Type B pancreatic cell (in vitro differentiated cells): Measurements from ENCODE around the gene TMEM219. TPM values are rescaled to one million over a fixed set of nuclear protein-coding genes. Genes with fewer than 3 reads are reported as not detected.

Experiments used
- DNase-seq: peaks from one replicate; pipeline ENCODE4 v3.0.0; 2021; ENCODE audit warnings: mixed read lengths; ENCODE audit not compliant: unreplicated experiment; ENCODE audit errors: extremely low spot score
- H3K27ac Mint-ChIP-seq: 2 replicates; pipeline ENCODE4 v1.8.0; 2021; ENCODE audit warnings: mild to moderate bottlenecking, mixed read lengths
- H3K27me3 Mint-ChIP-seq: 2 replicates; pipeline ENCODE4 v1.8.0; 2021; ENCODE audit warnings: mixed read lengths
- H3K36me3 Mint-ChIP-seq: 2 replicates; pipeline ENCODE4 v1.8.0; 2021; ENCODE audit warnings: mixed read lengths
- H3K4me1 Mint-ChIP-seq: one replicate; pipeline ENCODE4 v1.8.0; 2021; ENCODE audit warnings: mixed read lengths; ENCODE audit not compliant: unreplicated experiment
- H3K4me3 Mint-ChIP-seq: 2 replicates; pipeline ENCODE4 v1.8.0; 2021; ENCODE audit warnings: mild to moderate bottlenecking, mixed read lengths
- H3K9me3 Mint-ChIP-seq: 2 replicates; pipeline ENCODE4 v1.8.0; 2021; ENCODE audit warnings: mixed read lengths
- total RNA-seq: library from RNA; stranded (reverse); gene quantifications from 2 replicates; pipeline ENCODE4 v1.2.1, GENCODE V29; 2021; ENCODE audit warnings: low replicate concordance
- TF ChIP-seq, protein P1 (sequence below): fragments of 200-600 bp; sonication (generic); conservative IDR thresholded peaks from 2 replicates; pipeline ENCODE4 v1.5.0; 2021; ENCODE audit warnings: antibody characterized with exemption, mild to moderate bottlenecking

TMEM219 gene
- total RNA-seq, 1 donor from 2014 or later = 72.4 TPM

DNA sequence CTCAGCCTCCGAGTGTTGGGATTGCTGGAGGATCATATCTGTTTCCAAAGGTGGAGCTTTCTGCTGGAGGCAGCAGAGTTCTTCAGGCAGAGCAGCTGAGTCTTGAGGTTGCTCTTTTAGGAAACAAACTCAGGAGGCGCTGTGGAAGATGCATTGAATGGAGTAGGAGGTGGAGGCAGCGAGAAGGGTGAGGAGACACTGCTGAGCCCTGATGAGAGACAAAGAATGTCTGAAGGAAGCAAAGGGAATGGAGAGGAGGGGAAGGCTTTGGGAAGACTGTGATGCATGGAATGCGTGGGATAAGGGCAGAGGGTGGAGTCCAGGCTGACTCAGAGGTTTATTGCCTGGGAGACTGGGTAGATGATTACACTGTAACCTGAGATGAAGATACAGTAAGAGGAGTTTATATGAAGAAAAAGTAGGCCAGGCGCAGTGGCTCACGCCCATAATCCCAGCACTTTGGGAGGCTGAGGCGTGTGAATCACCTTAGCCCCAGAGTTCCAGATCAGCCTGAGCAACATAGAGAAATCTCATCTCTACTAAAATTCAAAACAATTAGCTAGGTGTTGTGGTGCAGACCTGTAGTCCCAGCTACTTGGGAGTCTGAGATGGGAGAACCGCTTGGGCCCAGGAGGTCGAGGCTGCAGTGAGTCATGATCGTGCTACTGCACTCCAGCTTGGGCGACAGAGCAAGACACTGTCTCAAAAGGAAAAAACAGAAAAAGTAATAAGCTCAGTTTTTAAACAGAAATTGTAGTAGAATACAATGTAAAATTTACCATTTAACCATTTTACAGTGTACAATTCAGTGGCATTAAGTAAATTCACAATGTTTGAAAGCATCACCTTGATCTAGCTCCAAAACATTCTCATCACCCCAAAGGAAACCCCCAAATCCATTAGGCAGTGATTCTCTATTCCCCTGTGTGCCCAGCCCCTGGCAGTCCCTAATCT lies 17.8 kb upstream of the TMEM219 start:
- no peak for DNase-seq
- H3K4me3 Mint-ChIP-seq = peak overlapping the region; percentile 41

DNA sequence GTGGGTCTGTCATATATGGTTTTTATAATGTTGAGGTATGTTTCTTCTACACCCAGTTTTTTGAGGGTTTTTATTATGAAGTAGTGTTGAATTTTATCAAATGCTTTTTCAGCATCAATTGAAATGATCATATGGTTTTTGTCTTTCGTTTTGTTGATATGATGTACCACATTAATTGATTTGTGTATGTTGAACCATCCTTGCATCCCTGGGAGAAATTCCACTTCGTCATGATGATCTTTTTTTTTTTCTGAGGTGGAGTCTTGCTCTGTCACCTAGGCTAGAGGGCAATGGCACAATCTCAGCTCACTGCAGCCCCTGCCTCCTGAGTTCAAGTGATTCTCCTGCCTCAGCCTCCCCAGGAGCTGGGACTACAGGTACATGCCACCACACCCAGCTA lies 14.0 kb upstream of the TMEM219 start:
- Mint-ChIP-seq H3K36me3 (no peaks in the 10 kb centered on the region), H3K27me3 (no peaks in the 10 kb centered on the region), H3K4me1 (peaks cover 15% of the 10 kb centered on the region), H3K4me3 (no peak overlapping the region), H3K27ac (no peak overlapping the region), H3K9me3 (no peaks in the 10 kb centered on the region)
- no peak for DNase-seq
- TF ChIP-seq, protein P1, sequence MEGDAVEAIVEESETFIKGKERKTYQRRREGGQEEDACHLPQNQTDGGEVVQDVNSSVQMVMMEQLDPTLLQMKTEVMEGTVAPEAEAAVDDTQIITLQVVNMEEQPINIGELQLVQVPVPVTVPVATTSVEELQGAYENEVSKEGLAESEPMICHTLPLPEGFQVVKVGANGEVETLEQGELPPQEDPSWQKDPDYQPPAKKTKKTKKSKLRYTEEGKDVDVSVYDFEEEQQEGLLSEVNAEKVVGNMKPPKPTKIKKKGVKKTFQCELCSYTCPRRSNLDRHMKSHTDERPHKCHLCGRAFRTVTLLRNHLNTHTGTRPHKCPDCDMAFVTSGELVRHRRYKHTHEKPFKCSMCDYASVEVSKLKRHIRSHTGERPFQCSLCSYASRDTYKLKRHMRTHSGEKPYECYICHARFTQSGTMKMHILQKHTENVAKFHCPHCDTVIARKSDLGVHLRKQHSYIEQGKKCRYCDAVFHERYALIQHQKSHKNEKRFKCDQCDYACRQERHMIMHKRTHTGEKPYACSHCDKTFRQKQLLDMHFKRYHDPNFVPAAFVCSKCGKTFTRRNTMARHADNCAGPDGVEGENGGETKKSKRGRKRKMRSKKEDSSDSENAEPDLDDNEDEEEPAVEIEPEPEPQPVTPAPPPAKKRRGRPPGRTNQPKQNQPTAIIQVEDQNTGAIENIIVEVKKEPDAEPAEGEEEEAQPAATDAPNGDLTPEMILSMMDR = no peak

More for the DNA sequence above, 17.8 kb upstream of the TMEM219 start:
- H3K4me1 Mint-ChIP-seq = peaks cover 19% of the 10 kb centered on the region
- TF ChIP-seq, protein P1 = no peak
- H3K9me3 Mint-ChIP-seq = no peaks in the 10 kb centered on the region
- H3K27me3 Mint-ChIP-seq = no peaks in the 10 kb centered on the region
- H3K27ac Mint-ChIP-seq = peak overlapping the region; percentile 85
- H3K36me3 Mint-ChIP-seq = no peaks in the 10 kb centered on the region

DNA sequence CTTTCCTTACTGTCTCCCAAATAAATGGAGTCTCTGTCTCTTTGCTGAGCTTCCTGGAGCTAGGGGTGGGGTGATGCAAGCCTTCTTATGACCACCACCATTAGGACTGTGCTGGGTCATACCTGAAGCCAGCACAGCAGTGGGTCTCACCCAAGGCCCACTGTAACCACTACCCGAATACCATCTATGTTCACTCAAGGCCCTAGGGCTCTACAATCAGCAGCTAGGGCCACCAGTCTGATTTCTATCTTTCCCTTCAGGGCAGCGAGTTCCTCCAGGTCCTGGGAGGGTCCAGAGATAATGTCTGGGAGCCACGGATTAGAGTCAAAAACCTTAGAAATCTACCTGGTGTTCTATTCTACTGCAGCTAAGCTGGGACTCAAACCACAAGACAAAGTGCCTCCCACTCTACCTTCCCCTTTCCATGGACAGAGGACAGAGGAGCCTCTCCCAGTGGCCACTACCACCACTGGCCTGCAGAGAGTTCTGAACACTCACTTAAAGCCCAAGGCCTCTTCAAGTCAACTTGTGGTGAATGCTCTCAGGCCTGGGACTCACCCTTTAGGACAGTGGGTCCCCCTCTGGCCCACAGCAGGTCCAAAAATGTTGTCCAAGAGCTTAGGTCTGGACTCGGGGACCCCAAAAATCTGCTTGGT lies 10.9 kb upstream of the TMEM219 start:
- no peaks in the 10 kb centered on the region for H3K4me1 Mint-ChIP-seq
- no peak overlapping the region for H3K27ac Mint-ChIP-seq
- H3K4me3 Mint-ChIP-seq = no peak overlapping the region
- no peak for DNase-seq
- H3K9me3 Mint-ChIP-seq = no peaks in the 10 kb centered on the region
- no peaks in the 10 kb centered on the region for H3K36me3 Mint-ChIP-seq
- TF ChIP-seq, protein P1 = no peak
- H3K27me3 Mint-ChIP-seq = no peaks in the 10 kb centered on the region

DNA sequence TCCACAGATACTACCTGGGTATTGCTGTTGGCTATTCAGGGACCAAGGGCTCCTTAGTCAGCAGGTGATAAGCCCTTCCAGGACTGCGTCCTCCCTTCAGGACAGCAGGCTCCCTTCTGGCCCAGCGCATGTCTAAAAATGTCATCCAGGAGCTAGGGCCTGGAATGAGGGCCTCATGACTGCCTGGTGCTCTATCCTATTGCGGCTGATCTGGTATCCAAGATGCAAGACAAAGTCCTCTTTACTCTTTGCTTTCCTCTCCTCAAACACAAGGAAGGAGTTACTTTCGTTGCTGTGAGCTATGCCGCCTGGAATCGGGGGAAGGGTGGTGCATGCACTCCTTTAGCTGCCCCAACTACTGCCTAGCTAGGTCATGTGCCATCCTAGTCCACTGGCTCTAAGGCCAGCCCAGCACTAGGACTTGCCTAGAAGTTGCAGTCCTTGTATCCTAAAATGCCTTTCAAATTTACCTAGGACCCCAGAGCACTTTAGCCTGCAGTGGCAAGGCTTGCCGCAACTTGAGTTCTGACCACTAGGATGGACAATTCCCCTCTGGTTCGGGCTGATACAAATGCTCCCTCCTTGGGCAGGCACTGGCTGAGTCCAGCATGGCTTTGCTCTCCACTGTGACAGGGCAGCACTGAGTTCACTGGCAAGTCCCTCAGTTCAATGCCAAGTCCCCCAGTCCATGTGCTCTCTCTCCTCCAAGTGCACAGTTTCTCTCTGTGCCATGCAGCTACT lies 10.1 kb upstream of the TMEM219 start:
- Mint-ChIP-seq H3K4me3 (no peak overlapping the region), H3K27me3 (no peaks in the 10 kb centered on the region), H3K9me3 (no peaks in the 10 kb centered on the region), H3K27ac (no peak overlapping the region), H3K36me3 (no peaks in the 10 kb centered on the region), H3K4me1 (no peaks in the 10 kb centered on the region)
- TF ChIP-seq, protein P1 = peak; percentile 42
- DNase-seq = no peak

DNA sequence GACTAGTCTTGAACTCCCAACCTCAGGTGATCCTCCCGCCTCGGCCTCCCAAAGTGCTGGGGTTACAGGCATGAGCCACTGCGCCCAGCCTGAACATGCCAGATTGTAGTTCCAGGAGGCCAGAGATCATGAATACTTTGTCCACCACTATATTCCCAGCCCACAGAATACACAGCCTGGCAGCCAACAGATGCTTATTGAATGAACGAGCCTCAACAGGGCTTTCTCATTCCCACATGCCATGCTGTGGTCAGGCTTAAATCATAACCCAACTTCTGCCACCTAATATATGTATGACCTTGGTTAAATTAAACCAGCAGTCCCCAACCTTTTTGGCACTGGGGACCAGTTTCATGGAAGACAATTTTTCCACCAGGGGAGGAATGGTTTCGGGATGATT lies 3.1 kb upstream of the TMEM219 start:
- Mint-ChIP-seq H3K27ac (no peak overlapping the region), H3K36me3 (no peaks in the 10 kb centered on the region), H3K27me3 (no peaks in the 10 kb centered on the region), H3K4me1 (peaks cover 11% of the 10 kb centered on the region), H3K4me3 (no peak overlapping the region), H3K9me3 (no peaks in the 10 kb centered on the region)
- DNase-seq = no peak
- TF ChIP-seq, protein P1 = no peak
